Ishikawa (cell line): Measurements from ENCODE around the gene NR2F2.

ENCODE experiments used
- CEBPB ChIP-seq: IDR thresholded peaks from 2 replicates; pipeline ENCODE4 v1.6.1; 2012
- CREB1 ChIP-seq: IDR thresholded peaks from 2 replicates; pipeline ENCODE4 v1.6.1; 2012; ENCODE audit warnings: low read depth
- EGR1 ChIP-seq: IDR thresholded peaks from 2 replicates; pipeline ENCODE4 v1.6.1; 2012
- EP300 ChIP-seq: IDR thresholded peaks from 2 replicates; pipeline ENCODE4 v1.6.1; 2012; ENCODE audit warnings: borderline replicate concordance
- FOXM1 ChIP-seq: IDR thresholded peaks from 2 replicates; pipeline ENCODE4 v1.6.1; 2012; ENCODE audit warnings: low read depth, borderline replicate concordance
- MAX ChIP-seq: IDR thresholded peaks from 2 replicates; pipeline ENCODE4 v1.6.1; 2012
- NFIC ChIP-seq: IDR thresholded peaks from 2 replicates; pipeline ENCODE4 v1.6.1; 2012
- RAD21 ChIP-seq: IDR thresholded peaks from 2 replicates; pipeline ENCODE4 v1.6.1; 2012; ENCODE audit warnings: low read depth
- TAF1 ChIP-seq: IDR thresholded peaks from 2 replicates; pipeline ENCODE4 v1.6.1; 2012; ENCODE audit warnings: low read depth, mild to moderate bottlenecking
- TCF12 ChIP-seq: IDR thresholded peaks from 2 replicates; pipeline ENCODE4 v1.6.1; 2012; ENCODE audit warnings: low read depth
- TEAD4 ChIP-seq: IDR thresholded peaks from 2 replicates; pipeline ENCODE4 v1.6.1; 2012
- YY1 ChIP-seq: IDR thresholded peaks from 2 replicates; pipeline ENCODE4 v1.6.1; 2012; ENCODE audit warnings: low read depth
- ZBTB7A ChIP-seq: IDR thresholded peaks from 2 replicates; pipeline ENCODE4 v1.6.1; 2012; ENCODE audit warnings: low read depth
- TF ChIP-seq, protein P1 (sequence below): IDR thresholded peaks from 2 replicates; pipeline ENCODE4 v1.6.1; 2012
- TF ChIP-seq, protein P2 (sequence below): IDR thresholded peaks from 2 replicates; pipeline ENCODE4 v1.6.1; 2012; ENCODE audit warnings: low read depth, mild to moderate bottlenecking

NR2F2 gene

GRCh38 chr15:96359616-96360521 is 29.4 kb downstream of the NR2F2 start:
- TF ChIP-seq TEAD4 (no peak), FOXM1 (no peak), CEBPB (no peak), TCF12 (no peak), EP300 (no peak), NFIC (no peak), CREB1 (no peak), EGR1 (no peak), ZBTB7A (no peak), MAX (no peak), TAF1 (no peak), RAD21 (no peak), YY1 (no peak)
- TF ChIP-seq, protein P1, sequence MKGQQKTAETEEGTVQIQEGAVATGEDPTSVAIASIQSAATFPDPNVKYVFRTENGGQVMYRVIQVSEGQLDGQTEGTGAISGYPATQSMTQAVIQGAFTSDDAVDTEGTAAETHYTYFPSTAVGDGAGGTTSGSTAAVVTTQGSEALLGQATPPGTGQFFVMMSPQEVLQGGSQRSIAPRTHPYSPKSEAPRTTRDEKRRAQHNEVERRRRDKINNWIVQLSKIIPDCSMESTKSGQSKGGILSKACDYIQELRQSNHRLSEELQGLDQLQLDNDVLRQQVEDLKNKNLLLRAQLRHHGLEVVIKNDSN = no peak
- TF ChIP-seq, protein P2, sequence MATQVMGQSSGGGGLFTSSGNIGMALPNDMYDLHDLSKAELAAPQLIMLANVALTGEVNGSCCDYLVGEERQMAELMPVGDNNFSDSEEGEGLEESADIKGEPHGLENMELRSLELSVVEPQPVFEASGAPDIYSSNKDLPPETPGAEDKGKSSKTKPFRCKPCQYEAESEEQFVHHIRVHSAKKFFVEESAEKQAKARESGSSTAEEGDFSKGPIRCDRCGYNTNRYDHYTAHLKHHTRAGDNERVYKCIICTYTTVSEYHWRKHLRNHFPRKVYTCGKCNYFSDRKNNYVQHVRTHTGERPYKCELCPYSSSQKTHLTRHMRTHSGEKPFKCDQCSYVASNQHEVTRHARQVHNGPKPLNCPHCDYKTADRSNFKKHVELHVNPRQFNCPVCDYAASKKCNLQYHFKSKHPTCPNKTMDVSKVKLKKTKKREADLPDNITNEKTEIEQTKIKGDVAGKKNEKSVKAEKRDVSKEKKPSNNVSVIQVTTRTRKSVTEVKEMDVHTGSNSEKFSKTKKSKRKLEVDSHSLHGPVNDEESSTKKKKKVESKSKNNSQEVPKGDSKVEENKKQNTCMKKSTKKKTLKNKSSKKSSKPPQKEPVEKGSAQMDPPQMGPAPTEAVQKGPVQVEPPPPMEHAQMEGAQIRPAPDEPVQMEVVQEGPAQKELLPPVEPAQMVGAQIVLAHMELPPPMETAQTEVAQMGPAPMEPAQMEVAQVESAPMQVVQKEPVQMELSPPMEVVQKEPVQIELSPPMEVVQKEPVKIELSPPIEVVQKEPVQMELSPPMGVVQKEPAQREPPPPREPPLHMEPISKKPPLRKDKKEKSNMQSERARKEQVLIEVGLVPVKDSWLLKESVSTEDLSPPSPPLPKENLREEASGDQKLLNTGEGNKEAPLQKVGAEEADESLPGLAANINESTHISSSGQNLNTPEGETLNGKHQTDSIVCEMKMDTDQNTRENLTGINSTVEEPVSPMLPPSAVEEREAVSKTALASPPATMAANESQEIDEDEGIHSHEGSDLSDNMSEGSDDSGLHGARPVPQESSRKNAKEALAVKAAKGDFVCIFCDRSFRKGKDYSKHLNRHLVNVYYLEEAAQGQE = no peak

DNA sequence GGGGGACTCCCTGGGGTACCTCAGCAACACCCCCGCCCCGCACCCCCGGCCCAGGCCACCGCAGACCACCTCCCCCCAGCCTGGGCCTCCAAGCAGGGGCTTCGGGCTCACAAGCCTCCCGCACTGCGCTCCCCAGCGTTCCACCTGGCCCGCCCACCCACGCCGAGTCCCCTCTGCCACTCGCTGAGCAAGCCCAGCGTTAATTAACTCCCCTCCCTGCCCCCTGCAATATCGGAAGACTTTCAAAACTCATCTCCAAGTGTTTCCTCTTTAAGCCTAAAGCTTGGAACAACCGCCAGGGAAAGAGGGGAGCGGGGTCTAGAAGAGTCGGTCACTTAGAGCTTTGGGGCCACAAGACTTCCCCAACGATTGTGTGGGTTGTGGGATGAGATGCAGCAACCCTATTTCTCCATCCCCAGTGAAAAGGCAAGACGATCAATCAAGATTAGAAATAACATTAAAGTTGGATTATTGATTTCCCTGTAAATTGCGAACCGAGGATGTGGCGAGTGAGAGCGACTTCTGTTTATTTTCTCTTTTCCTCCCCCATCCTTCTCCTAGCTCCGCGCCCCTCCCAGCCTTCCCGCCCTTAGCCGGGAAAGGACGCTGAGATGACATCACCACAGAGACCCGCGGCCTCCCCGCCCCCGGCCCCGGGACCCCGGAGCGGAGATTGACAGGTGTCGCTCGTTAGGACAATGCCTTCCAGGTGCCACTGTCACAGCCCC is 30.2 kb downstream of the NR2F2 start:
- TF ChIP-seq NFIC (no peak), EP300 (no peak)
- TF ChIP-seq, protein P2 = no peak

- TF ChIP-seq ZBTB7A = no peak
- no peak for TF ChIP-seq MAX
- TF ChIP-seq, protein P2 = no peak
- TF ChIP-seq FOXM1 = no peak
- TF ChIP-seq TCF12 = no peak
- no peak for TF ChIP-seq TEAD4
- TF ChIP-seq EP300 = no peak
- TF ChIP-seq RAD21 = no peak
Observed at GRCh38 chr15:96361309-96362010, 31.0 kb downstream of the NR2F2 start.

DNA sequence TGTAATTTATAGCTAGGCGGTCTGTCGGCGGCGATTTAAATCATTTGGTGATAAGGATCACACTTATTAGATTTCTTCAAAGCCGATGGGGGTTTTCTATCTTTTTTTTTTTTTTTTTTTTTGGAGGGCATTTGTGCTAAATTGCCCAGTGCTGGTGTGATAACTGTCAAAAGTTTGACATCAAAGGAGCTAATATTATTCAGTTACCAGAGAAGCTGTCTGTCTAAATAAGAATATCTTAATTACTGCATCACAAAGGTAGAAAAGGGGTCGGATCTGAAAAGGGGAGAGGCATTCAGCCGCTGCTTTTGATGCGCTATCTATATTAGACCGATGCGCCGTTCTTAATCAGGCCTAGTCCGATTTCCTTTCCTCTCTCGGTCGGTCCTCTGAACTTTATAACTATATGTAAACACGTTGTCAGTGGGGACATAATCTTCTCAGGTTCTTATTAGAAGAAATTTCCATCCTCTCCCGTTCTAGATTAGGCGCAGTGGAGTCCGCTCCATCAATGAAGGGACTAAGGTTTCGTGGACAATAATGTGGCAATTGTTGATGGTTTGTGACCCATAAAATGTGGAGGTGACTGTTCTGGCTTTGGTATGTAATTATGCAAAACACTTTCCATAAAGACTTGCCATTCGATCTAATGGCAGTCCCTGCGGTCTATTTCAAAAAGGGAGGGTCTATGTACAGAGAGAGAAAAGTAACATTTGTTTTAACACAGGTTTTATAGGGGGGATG is 31.7 kb downstream of the NR2F2 start:
- TF ChIP-seq TAF1 (no peak), ZBTB7A (no peak), CREB1 (no peak), FOXM1 (no peak), NFIC (no peak), EP300 (no peak), RAD21 (no peak), TEAD4 (no peak)
- TF ChIP-seq, protein P2 = no peak
